Esophagus muscularis mucosa (tissue), 4 donors: ENCODE data around the gene PITX1. TPM values are rescaled to one million over a fixed set of nuclear protein-coding genes. Genes with fewer than 3 reads are reported as not detected.

Source experiments
- DNase-seq: peaks from one replicate; pipeline ENCODE4 v3.0.0-alpha.2; 2017; ENCODE audit errors: extremely low spot score
- H3K27ac ChIP-seq, 4 donors: fragments of 200-600 bp; sonication (generic); replicated peaks in 1 of 4; 1 replicate in 3 of 4; 2 replicates in 1 of 4; pipeline ENCODE4 v1.5.1; 2016 to 2019; ENCODE audit warnings: mild to moderate bottlenecking in 1 of 4
- H3K27me3 ChIP-seq, 4 donors: fragments of 200-600 bp; sonication (generic); one replicate each; pipeline versions ENCODE4 v1.5.1 to v1.6.0; 2016 to 2019
- H3K36me3 ChIP-seq, 4 donors: fragments of 200-600 bp; sonication (generic); one replicate each; pipeline ENCODE4 v1.5.1; 2016 to 2019
- H3K4me1 ChIP-seq, 4 donors: fragments of 200-600 bp; sonication (generic); one replicate each; pipeline ENCODE4 v1.5.1; 2016 to 2019
- H3K4me3 ChIP-seq, 4 donors: fragments of 200-600 bp; sonication (generic); 1 replicate in 2 of 4; 2 replicates in 2 of 4; pipeline ENCODE4 v1.5.1; 2016 to 2019; ENCODE audit warnings: mild to moderate bottlenecking in 4 of 4, moderate library complexity in 1 of 4
- H3K9me3 ChIP-seq, 4 donors: fragments of 200-600 bp; sonication (generic); 1 replicate in 3 of 4; 2 replicates in 1 of 4; pipeline ENCODE4 v1.5.1; 2016 to 2019
- CTCF ChIP-seq, 3 experiments: fragments of 200-600 bp in 2 of 3; fragments of 450-650 bp in 1 of 3; sonication (generic) in 2 of 3; IDR thresholded peaks; one replicate each; pipeline ENCODE4 v1.5.1; 2017 to 2019; ENCODE audit warnings: antibody characterized with exemption in 3 of 3, mild to moderate bottlenecking in 2 of 3, moderate library complexity in 1 of 3
- EP300 ChIP-seq: sonication (generic); formaldehyde crosslinking; IDR thresholded peaks from one replicate; pipeline ENCODE4 v1.6.1; 2017; ENCODE audit warnings: antibody characterized with exemption
- POLR2A ChIP-seq: fragments of 450-650 bp; IDR thresholded peaks from one replicate; pipeline ENCODE4 v1.6.1; 2017; ENCODE audit warnings: antibody characterized with exemption, moderate library complexity, mild to moderate bottlenecking, low read depth
- POLR2AphosphoS5 ChIP-seq, 2 donors: sonication (generic); formaldehyde crosslinking; IDR thresholded peaks; one replicate each; pipeline ENCODE4 v1.6.1; 2017; ENCODE audit warnings: antibody characterized with exemption in 2 of 2
- WGBS: methylation state at CpG from one replicate; pipeline ENCODE4 v1.1.5; 2018; 5-methylcytosine and 5-hydroxymethylcytosine counted together
- intact Hi-C: fragments of 100-400 bp; cut with DNase I; formaldehyde crosslinking; loops from one replicate; pipeline ENCODE4 v1.15.1; 2023
- total RNA-seq, 4 donors: library from RNA; depleted of rRNA; stranded (reverse); fragments of >200 nt; gene quantifications; one replicate each; pipeline versions ENCODE4 v1.1.0 to v1.2.1, GENCODE V29; 2016

Gene PITX1
- total RNA-seq, 4 donors from 2014 or later = 3.7 to 8.7 (median 6.2) TPM

- WGBS = 78% methylated on average over 3 of the region's 3 CpGs
- Histone ChIP-seq H3K4me1 (peaks cover 0 to 4% (median 0%) of the 10 kb centered on the region in 4 donors), H3K36me3 (no peaks in the 10 kb centered on the region), H3K27me3 (no peaks in the 10 kb centered on the region), H3K9me3 (no peaks in the 10 kb centered on the region), H3K27ac (no peak overlapping the region), H3K4me3 (no peak overlapping the region)
- intact Hi-C loops = no loop called here
- no peak for DNase-seq
- TF ChIP-seq CTCF (IDR thresholded peaks at IDR 0.05) (no peak), POLR2AphosphoS5 (IDR thresholded peaks at IDR 0.05) (no peak), EP300 (no peak), POLR2A (no peak)
Measured at GRCh38 chr5:135060021-135060420, 26.0 kb upstream of the PITX1 start.

DNA sequence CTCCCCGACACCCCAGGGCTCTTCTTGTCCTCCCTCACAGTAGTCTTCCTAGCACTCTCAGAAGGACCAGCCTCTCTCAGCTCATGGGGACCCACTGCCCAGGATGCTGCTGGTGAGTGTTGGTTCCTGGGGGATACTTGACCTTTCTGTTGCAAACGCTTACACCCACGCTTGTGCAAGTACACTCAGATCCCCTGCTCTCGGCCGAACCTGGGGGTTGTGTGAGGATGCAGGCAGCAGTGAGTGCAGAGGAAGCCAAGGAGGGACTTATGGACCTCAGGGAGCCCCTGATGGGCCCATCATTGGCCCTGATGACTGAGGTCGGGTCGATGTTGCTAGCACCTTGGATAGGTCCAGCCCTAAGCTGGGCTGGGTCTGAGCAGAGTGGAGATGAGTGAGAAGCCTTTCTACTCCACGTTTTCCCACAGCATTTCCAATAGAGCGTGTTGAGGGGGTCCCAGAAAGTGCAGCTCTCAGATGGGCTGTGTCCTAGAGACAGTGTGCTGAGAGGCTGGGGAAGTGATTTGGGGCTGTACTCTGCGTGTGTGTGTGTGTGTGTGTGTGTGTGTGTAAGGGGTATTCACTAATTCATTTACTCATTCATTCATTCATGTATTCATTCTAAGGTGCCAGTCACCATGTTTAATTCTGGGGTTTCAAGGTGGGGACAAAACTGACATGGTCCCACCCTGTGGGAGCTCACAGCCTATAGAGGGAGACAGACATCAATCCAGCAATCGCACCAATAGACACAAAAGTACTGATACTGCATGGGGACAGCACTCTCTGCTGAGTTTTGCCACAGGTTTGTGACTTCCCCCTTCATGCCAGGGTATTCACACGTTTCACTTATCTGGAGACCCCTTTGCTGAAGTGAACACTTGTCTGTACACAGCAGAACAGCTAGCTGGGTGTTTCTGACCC, 25.2 kb upstream of the PITX1 start:
- Histone ChIP-seq H3K9me3 (no peaks in the 10 kb centered on the region), H3K27ac (no peak overlapping the region), H3K4me1 (peaks cover 0 to 4% (median 0%) of the 10 kb centered on the region in 4 donors), H3K4me3 (no peak overlapping the region), H3K36me3 (no peaks in the 10 kb centered on the region), H3K27me3 (no peaks in the 10 kb centered on the region)
- 70% methylated on average over 10 of the region's 12 CpGs for WGBS
- TF ChIP-seq POLR2A (no peak), EP300 (no peak), CTCF (IDR thresholded peaks at IDR 0.05) (no peak), POLR2AphosphoS5 (IDR thresholded peaks at IDR 0.05) (no peak)
- intact Hi-C loops = no loop called here
- DNase-seq = no peak

DNA sequence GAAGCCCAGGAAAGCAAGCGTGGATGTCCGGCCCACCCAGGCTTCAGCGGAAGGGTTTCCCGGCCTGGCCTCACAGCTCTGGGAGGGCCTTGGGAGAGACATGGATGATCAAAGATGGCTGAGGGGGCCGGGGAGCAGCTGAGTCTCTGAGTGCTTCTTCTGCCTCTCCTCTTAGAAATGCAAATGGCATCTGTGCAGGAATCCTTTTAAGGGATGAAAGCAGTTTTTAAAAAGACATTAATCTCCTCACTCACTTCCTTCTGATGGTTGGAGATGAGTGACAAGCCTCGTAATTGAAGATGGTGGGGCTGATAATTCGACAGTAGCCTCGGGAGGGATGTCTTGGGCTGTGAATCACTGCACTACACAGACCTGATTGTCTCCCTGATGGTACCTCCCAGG, 24.3 kb upstream of the PITX1 start:
- Histone ChIP-seq H3K27me3 (peaks cover 0 to 9% (median 0%) of the 10 kb centered on the region in 4 donors), H3K4me1 (peaks cover 0 to 4% (median 0%) of the 10 kb centered on the region in 4 donors), H3K4me3 (no peak overlapping the region), H3K27ac (no peak overlapping the region), H3K9me3 (no peaks in the 10 kb centered on the region), H3K36me3 (no peaks in the 10 kb centered on the region)
- whole genome bisulfite sequencing = 72% methylated on average over 7 of the region's 8 CpGs
- no peak for DNase-seq
- intact Hi-C loops = no loop called here
- TF ChIP-seq EP300 (no peak), POLR2A (no peak), CTCF (IDR thresholded peaks at IDR 0.05) (no peak), POLR2AphosphoS5 (IDR thresholded peaks at IDR 0.05) (no peak)

- intact Hi-C loops = no loop called here
- Histone ChIP-seq H3K9me3 (no peaks in the 10 kb centered on the region), H3K27ac (no peak overlapping the region), H3K27me3 (peaks cover 0 to 20% (median 0%) of the 10 kb centered on the region in 4 donors), H3K4me3 (no peak overlapping the region), H3K36me3 (no peaks in the 10 kb centered on the region), H3K4me1 (peaks cover 0 to 4% (median 0%) of the 10 kb centered on the region in 4 donors)
- TF ChIP-seq POLR2AphosphoS5 (IDR thresholded peaks at IDR 0.05) (no peak), CTCF (IDR thresholded peaks at IDR 0.05) (no peak), EP300 (no peak), POLR2A (no peak)
- DNase-seq = no peak
- 84% methylated on average over 2 of the region's 2 CpGs for WGBS
Measured at GRCh38 chr5:135057233-135057632, 23.2 kb upstream of the PITX1 start.
